ENCODE measurements around the gene ADGRL1. TPM values are rescaled to one million over a fixed set of nuclear protein-coding genes. Genes with fewer than 3 reads are reported as not detected.
"Not testable (repeated sequence)": the region's sequence is repeated elsewhere in the genome, so short reads cannot be mapped to it uniquely, and the experiment has no call there.

Gene ADGRL1
- total RNA-seq, 2 donors from 2014 or later = 70.8 to 82.6 TPM

DNA sequence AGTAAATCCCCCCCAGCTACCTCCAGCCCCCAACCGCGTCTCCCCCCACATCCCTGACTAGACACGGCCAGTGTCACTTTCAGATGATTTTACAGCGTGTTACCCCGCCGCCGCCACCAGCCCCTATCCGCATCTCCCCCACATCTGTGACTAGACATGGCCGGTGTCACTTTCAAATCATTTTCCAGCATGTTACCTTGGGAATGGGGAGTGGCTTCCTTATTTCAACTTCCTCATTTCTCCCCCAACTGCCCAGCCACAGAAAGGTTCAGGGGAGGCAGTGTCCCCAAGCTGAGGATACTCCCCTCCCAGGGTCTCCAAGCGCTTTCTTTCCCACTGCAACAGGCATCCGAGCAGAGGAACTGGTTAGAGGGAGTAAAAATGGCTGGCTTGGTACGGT is 18.4 kb downstream of the ADGRL1 start:
- H3K27ac ChIP-seq (ENCODE audit: low read depth, low read length) = no peak overlapping the region
- no peaks in the 10 kb centered on the region for H3K9me3 ChIP-seq (ENCODE audit: control insufficient read depth, low read length)
- no peak overlapping the region for H3K9ac ChIP-seq (ENCODE audit: extremely low read depth, low read length, poor library complexity, severe bottlenecking)
- H3K27me3 Mint-ChIP-seq (ENCODE audit: insufficient read depth) = no peaks in the 10 kb centered on the region
- no peaks in the 10 kb centered on the region for H3K4me1 Mint-ChIP-seq
- WGBS, 2 experiments (ENCODE audit: insufficient coverage in 1 of 2, insufficient read length in 1 of 2) = 86 to 95% methylated on average over 6 to 12 of the region's 12 CpGs
- no peak overlapping the region for H3K4me3 ChIP-seq (ENCODE audit: low read length)
- H3K4me1 ChIP-seq (ENCODE audit: control insufficient read depth, insufficient read depth, low read length) = no peaks in the 10 kb centered on the region
- no peaks in the 10 kb centered on the region for H3K36me3 ChIP-seq (ENCODE audit: control insufficient read depth, insufficient read depth, low read length)
- no peak for DNase-seq
- no peak overlapping the region for H3K4me3 Mint-ChIP-seq
- H3K27me3 ChIP-seq (ENCODE audit: control insufficient read depth, insufficient read depth, low read length, poor library complexity, severe bottlenecking) = no peaks in the 10 kb centered on the region
- peaks cover 17% of the 10 kb centered on the region for H3K36me3 Mint-ChIP-seq (ENCODE audit: low read depth)
- TF ChIP-seq, protein P1, sequence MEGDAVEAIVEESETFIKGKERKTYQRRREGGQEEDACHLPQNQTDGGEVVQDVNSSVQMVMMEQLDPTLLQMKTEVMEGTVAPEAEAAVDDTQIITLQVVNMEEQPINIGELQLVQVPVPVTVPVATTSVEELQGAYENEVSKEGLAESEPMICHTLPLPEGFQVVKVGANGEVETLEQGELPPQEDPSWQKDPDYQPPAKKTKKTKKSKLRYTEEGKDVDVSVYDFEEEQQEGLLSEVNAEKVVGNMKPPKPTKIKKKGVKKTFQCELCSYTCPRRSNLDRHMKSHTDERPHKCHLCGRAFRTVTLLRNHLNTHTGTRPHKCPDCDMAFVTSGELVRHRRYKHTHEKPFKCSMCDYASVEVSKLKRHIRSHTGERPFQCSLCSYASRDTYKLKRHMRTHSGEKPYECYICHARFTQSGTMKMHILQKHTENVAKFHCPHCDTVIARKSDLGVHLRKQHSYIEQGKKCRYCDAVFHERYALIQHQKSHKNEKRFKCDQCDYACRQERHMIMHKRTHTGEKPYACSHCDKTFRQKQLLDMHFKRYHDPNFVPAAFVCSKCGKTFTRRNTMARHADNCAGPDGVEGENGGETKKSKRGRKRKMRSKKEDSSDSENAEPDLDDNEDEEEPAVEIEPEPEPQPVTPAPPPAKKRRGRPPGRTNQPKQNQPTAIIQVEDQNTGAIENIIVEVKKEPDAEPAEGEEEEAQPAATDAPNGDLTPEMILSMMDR (conservative IDR thresholded peaks at IDR 0.05) = no peak
- no peaks in the 10 kb centered on the region for H3K9me3 Mint-ChIP-seq
- no peak overlapping the region for H3K27ac Mint-ChIP-seq

DNA sequence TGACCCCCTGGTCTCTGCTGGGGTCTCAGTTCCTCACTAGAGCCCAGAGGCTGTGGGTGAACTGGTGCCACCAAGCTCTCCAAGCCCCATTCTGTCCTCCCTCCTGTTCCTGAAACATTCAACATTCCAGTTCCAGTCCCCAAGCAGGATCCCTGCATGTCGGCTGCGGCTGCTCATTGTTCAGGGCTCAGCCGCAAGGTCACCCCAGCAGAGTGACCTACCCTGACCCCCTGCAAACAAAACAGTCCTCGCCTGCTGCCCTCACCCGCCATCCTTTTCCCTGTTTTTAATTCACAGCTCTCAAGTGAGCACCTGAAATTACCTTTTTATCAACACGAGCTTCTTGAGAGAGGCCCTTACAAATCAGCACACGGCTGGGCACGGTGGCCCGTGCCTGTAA is 19.3 kb downstream of the ADGRL1 start:
- H3K4me1 ChIP-seq (ENCODE audit: control insufficient read depth, insufficient read depth, low read length); H3K4me3 Mint-ChIP-seq; H3K9ac ChIP-seq (ENCODE audit: extremely low read depth, low read length, poor library complexity, severe bottlenecking); H3K36me3 ChIP-seq (ENCODE audit: control insufficient read depth, insufficient read depth, low read length); H3K4me3 ChIP-seq (ENCODE audit: low read length); H3K9me3 Mint-ChIP-seq; H3K27ac Mint-ChIP-seq; DNase-seq; H3K9me3 ChIP-seq (ENCODE audit: control insufficient read depth, low read length); H3K27me3 Mint-ChIP-seq (ENCODE audit: insufficient read depth); H3K4me1 Mint-ChIP-seq; H3K27ac ChIP-seq (ENCODE audit: low read depth, low read length); H3K27me3 ChIP-seq (ENCODE audit: control insufficient read depth, insufficient read depth, low read length, poor library complexity, severe bottlenecking): not testable (repeated sequence)
- peaks cover 17% of the 10 kb centered on the region for H3K36me3 Mint-ChIP-seq (ENCODE audit: low read depth)
- WGBS, 2 experiments (ENCODE audit: insufficient coverage in 1 of 2, insufficient read length in 1 of 2) = 85 to 94% methylated on average over 8 to 9 of the region's 9 CpGs

DNA sequence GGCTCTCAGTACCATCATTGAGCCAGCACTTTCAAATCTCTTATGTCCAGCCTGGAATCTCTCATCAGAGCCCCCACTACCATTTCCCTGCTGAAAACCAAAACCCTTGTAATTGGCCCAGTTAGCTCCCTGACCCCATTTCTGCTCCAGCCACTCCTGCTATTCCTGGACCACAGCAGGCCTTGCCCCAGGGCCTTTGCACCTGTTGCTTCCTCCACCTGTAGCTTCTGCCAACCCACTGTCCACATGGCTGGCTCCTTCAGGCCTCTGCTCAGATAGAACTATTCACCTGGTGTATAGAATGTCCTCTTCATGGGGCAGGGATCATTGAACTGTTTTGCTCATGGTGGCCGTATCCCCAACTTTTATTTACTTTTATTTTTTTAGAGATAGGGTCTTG is 20.3 kb downstream of the ADGRL1 start:
- not testable (repeated sequence) for H3K36me3 ChIP-seq (ENCODE audit: control insufficient read depth, insufficient read depth, low read length); H3K4me1 ChIP-seq (ENCODE audit: control insufficient read depth, insufficient read depth, low read length); DNase-seq; H3K4me3 ChIP-seq (ENCODE audit: low read length); H3K27me3 ChIP-seq (ENCODE audit: control insufficient read depth, insufficient read depth, low read length, poor library complexity, severe bottlenecking); H3K4me1 Mint-ChIP-seq; H3K9me3 Mint-ChIP-seq; H3K27me3 Mint-ChIP-seq (ENCODE audit: insufficient read depth); H3K9me3 ChIP-seq (ENCODE audit: control insufficient read depth, low read length); H3K4me3 Mint-ChIP-seq; H3K27ac ChIP-seq (ENCODE audit: low read depth, low read length); H3K9ac ChIP-seq (ENCODE audit: extremely low read depth, low read length, poor library complexity, severe bottlenecking); H3K27ac Mint-ChIP-seq
- 100% methylated on average over 1 of the region's 1 CpG; no CpG with 5 or more reads in 1 of the 2 experiments for WGBS, 2 experiments (ENCODE audit: insufficient coverage in 1 of 2, insufficient read length in 1 of 2)
- peaks cover 17% of the 10 kb centered on the region for H3K36me3 Mint-ChIP-seq (ENCODE audit: low read depth)

DNA sequence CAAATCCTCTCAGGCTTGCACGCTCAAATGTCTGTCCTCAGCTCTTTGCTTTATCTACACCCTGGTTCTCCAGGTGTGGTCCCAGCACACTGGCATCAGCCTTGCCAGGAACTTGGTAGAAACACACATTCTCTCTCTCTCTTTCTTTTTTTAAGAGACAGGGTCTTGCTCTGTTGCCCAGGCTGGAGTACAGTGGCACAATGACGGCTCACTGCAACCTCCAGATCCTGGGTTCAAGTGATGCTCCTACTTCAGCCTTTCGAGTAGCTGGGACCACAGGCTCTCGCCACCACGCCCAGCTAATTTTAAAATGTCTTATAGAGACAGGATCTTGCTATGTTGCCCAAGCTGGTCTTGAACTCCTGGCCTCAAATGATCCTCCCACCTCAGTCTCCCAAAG is 20.8 kb downstream of the ADGRL1 start:
- Histone ChIP-seq H3K4me1 (ENCODE audit: control insufficient read depth, insufficient read depth, low read length) (no peaks in the 10 kb centered on the region), H3K27me3 (ENCODE audit: control insufficient read depth, insufficient read depth, low read length, poor library complexity, severe bottlenecking) (no peaks in the 10 kb centered on the region), H3K36me3 (ENCODE audit: control insufficient read depth, insufficient read depth, low read length) (no peaks in the 10 kb centered on the region), H3K27ac (ENCODE audit: low read depth, low read length) (no peak overlapping the region), H3K9ac (ENCODE audit: extremely low read depth, low read length, poor library complexity, severe bottlenecking) (no peak overlapping the region), H3K9me3 (ENCODE audit: control insufficient read depth, low read length) (no peaks in the 10 kb centered on the region), H3K4me3 (ENCODE audit: low read length) (no peak overlapping the region)
- Mint-ChIP-seq H3K9me3 (no peaks in the 10 kb centered on the region), H3K4me3 (no peak overlapping the region), H3K36me3 (ENCODE audit: low read depth) (peaks cover 13% of the 10 kb centered on the region), H3K4me1 (no peaks in the 10 kb centered on the region), H3K27ac (no peak overlapping the region), H3K27me3 (ENCODE audit: insufficient read depth) (no peaks in the 10 kb centered on the region)
- WGBS, 2 experiments (ENCODE audit: insufficient coverage in 1 of 2, insufficient read length in 1 of 2) = 92 to 98% methylated on average over 5 of the region's 5 CpGs
- TF ChIP-seq, protein P1 (conservative IDR thresholded peaks at IDR 0.05) = no peak
- DNase-seq = no peak

Measured in endodermal cell (in vitro differentiated cells).